Mucosa of stomach (tissue), 1 donor: ENCODE results near the gene UNC93B1.
A peak's percentile ranks its signal among the peaks of the same experiment; 100 is the strongest.
"Not testable (repeated sequence)": the region's sequence is repeated elsewhere in the genome, so short reads cannot be mapped to it uniquely, and the experiment has no call there.

ENCODE experiments used
- H3K27me3 ChIP-seq: one replicate; pipeline ENCODE4 v1.7.0; 2013; ENCODE audit warnings: mild to moderate bottlenecking, low read length; ENCODE audit not compliant: control insufficient read depth, insufficient read depth
- H3K36me3 ChIP-seq: one replicate; pipeline ENCODE4 v1.7.0; 2013; ENCODE audit warnings: low read length; ENCODE audit not compliant: control insufficient read depth, insufficient read depth
- H3K4me1 ChIP-seq: one replicate; pipeline ENCODE4 v1.7.0; 2013; ENCODE audit warnings: mild to moderate bottlenecking, low read length; ENCODE audit not compliant: control insufficient read depth, insufficient read depth
- H3K4me3 ChIP-seq: one replicate; pipeline ENCODE4 v1.7.0; 2013; ENCODE audit warnings: low read length
- H3K9ac ChIP-seq: one replicate; pipeline ENCODE4 v1.7.0; 2013; ENCODE audit warnings: mild to moderate bottlenecking, low read length, moderate library complexity
- H3K9me3 ChIP-seq: one replicate; pipeline ENCODE4 v1.7.0; 2013; ENCODE audit warnings: mild to moderate bottlenecking, low read length, moderate library complexity; ENCODE audit not compliant: control insufficient read depth
- donor health status: Pancreatic carcinoma.

Gene UNC93B1

GRCh38 chr11:67978766-67979418, 25.0 kb downstream of the UNC93B1 start:
- not testable (repeated sequence) for H3K27me3 ChIP-seq, H3K9ac ChIP-seq, H3K9me3 ChIP-seq, H3K36me3 ChIP-seq, H3K4me3 ChIP-seq
- peaks cover 10% of the 10 kb centered on the region for H3K4me1 ChIP-seq

GRCh38 chr11:67974746-67975145, 29.2 kb downstream of the UNC93B1 start:
- not testable (repeated sequence) for H3K9ac ChIP-seq, H3K27me3 ChIP-seq, H3K4me3 ChIP-seq, H3K36me3 ChIP-seq, H3K9me3 ChIP-seq
- peaks cover 10% of the 10 kb centered on the region for H3K4me1 ChIP-seq

GRCh38 chr11:67965830-67966348, 38.0 kb downstream of the UNC93B1 start:
- not testable (repeated sequence) for H3K9ac ChIP-seq, H3K9me3 ChIP-seq, H3K4me3 ChIP-seq, H3K27me3 ChIP-seq, H3K36me3 ChIP-seq, H3K4me1 ChIP-seq

DNA sequence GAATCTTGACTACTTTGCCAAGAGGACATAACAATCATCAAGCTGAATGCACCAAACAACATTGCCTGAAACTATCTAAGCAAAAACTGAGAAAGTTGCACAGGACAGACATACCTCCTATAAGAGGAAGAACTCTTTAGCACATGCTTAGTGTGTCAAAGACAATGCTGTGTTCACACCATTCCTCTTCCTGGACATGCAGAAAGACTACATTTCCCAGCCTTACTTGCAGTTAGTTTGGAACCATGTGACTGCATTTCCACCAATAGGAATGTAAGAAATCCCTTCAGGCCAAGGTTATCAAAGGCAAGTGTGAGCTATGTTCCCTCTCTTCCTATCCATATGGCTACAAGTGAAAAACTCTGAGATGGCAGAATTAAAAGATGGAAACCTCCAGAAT, 39.2 kb downstream of the UNC93B1 start:
- H3K9me3 ChIP-seq, H3K4me1 ChIP-seq, H3K9ac ChIP-seq, H3K4me3 ChIP-seq, H3K27me3 ChIP-seq, H3K36me3 ChIP-seq: not testable (repeated sequence)

- not testable (repeated sequence) for H3K4me1 ChIP-seq, H3K36me3 ChIP-seq, H3K27me3 ChIP-seq, H3K9me3 ChIP-seq, H3K9ac ChIP-seq, H3K4me3 ChIP-seq
Observed at GRCh38 chr11:67963879-67964278, 40.0 kb downstream of the UNC93B1 start.

DNA sequence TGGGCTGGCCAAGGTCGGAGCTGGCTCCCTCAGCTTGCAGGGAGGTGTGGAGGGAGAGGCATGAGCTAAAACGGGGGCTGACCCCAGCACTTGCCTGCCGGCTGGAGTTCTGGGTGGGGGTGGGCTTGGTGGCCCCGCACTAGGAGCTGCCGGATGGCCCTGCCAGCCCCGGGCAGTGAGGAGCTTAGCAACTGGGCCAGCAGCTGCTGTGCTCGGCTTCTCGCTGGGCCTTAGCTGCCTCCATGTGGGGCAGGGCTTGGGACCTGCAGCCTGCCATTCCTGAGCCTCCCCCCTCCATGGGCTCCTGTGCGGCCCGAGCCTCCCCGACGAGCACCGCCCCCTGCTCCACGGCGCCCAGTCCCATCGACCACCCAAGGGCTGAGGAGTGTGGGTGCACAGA, 40.7 kb downstream of the UNC93B1 start:
- H3K9me3 ChIP-seq, H3K9ac ChIP-seq, H3K4me1 ChIP-seq, H3K4me3 ChIP-seq, H3K27me3 ChIP-seq, H3K36me3 ChIP-seq: not testable (repeated sequence)

DNA sequence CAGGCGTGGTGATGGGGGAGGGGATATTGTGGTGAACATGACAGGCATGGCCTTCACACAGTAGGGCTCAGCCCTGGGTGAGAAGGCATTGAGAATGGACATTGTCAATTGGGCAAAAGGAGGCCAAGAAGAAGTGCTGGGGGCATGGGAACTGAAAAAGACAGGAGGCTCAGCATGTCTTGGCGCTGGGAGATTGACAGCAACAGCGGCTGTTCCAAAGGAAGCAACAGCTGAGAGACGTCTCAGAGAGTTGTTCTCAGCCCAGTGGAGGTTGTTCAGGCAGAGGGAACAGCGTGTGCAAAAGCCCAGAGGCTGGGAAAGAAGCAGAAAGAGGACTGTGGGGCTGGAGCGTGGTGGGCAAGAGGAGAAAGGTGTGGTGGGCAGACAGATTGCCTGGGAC, 47.7 kb downstream of the UNC93B1 start:
- not testable (repeated sequence) for H3K4me1 ChIP-seq, H3K27me3 ChIP-seq, H3K9me3 ChIP-seq, H3K36me3 ChIP-seq, H3K9ac ChIP-seq, H3K4me3 ChIP-seq

DNA sequence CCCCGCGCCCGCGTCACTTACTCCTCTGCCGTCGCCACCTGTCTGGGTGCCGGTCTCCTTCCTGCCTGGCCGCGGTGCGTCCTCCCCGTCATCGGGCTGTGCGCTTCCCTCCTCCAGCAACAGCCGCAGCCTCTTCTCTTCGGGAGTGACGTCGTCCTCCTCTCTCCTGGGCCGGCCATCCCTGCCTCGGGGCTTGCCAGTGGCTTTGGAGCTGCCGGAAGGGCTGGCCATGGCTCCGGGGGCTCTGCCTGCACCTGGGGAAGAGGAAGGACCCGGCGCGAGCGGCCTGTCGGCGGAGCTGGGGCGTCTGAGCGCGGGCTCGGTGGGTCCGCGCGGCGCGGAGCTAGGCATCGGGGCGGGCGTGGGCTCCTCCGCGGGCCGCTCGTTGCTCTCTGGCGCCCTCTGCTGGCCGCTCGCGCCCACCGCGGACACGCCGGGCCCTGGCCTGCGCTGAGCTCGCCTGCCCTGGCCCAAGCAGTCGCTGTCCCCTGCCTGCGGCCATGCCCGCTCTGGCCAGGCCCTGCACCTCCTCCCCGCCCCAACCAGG, 48.4 kb downstream of the UNC93B1 start:
- H3K4me3 ChIP-seq, H3K36me3 ChIP-seq, H3K4me1 ChIP-seq, H3K9me3 ChIP-seq, H3K27me3 ChIP-seq: not testable (repeated sequence)
- peak overlapping the region; percentile 47 for H3K9ac ChIP-seq

DNA sequence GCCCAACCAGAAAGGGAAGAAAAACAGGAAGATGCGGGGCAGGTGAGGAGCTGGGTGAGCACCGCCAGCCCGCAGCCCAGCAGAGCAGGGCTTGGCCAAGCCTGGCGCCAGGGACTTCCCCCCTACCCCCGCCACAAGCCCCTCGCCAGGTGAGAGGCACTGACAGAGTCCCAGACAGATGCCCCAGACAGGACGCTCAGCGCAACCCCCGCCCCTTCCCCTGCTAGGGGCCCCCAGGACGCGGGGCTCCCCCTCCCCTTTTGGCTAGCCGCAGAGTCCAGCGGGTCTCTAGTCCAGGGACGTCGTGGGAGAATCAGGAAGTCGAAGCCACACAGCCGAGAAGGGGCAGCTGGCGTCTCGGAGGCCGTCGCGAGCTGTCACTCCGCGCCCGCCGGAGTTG, 48.9 kb downstream of the UNC93B1 start:
- not testable (repeated sequence) for H3K4me3 ChIP-seq, H3K4me1 ChIP-seq, H3K36me3 ChIP-seq, H3K27me3 ChIP-seq, H3K9me3 ChIP-seq
- peak overlapping the region; percentile 47 for H3K9ac ChIP-seq

DNA sequence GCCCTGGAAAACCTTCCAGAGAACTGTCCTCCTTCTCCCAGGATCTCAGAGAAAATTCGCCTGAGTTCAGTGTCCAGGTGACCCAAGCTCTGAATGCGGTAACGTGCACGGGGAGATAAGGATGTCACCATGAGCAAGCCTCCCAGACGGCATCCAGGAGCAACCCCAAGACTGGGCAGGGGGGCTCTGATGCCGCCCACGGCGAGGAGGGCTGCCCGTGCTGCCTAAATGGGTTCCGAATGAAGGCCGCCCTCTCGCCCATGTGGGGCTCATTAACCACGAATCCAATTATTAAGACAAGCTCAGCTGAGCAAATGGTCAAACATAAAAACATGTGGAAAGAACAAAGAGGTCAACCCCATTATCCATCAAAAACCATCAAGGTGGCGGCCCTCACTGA, 49.6 kb downstream of the UNC93B1 start:
- H3K4me3 ChIP-seq, H3K4me1 ChIP-seq, H3K27me3 ChIP-seq, H3K36me3 ChIP-seq, H3K9me3 ChIP-seq, H3K9ac ChIP-seq: not testable (repeated sequence)

GRCh38 chr11:67950705-67951104, 53.2 kb downstream of the UNC93B1 start:
- not testable (repeated sequence) for H3K4me3 ChIP-seq, H3K9me3 ChIP-seq, H3K27me3 ChIP-seq, H3K9ac ChIP-seq, H3K36me3 ChIP-seq
- H3K4me1 ChIP-seq, result peaks cover 10% of the 10 kb centered on the region

GRCh38 chr11:67947785-67948184, 56.1 kb downstream of the UNC93B1 start:
- H3K9me3 ChIP-seq, H3K4me3 ChIP-seq, H3K9ac ChIP-seq, H3K36me3 ChIP-seq, H3K27me3 ChIP-seq: not testable (repeated sequence)
- H3K4me1 ChIP-seq, result peaks cover 10% of the 10 kb centered on the region

DNA sequence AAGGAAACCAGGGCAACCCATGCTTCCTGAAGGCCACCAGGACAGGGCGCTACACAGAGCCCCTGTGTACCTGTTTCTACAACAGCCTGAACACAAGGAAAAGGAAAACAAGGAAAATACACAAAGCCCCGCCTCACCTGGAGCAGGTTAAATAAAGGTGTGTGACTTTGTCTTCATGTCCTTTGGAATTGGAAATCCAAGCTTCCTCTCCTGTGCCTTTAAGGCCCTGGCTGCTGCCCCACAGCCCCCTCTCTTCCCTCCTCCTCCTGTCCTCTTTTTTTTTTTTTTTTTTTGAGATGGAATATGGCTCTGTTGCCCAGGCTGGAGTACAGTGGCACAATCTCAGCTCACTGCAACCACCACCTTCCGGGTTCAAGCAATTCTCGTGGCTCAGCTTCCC, 57.5 kb downstream of the UNC93B1 start:
- H3K36me3 ChIP-seq, H3K27me3 ChIP-seq, H3K4me3 ChIP-seq, H3K9ac ChIP-seq, H3K9me3 ChIP-seq: not testable (repeated sequence)
- peaks cover 10% of the 10 kb centered on the region for H3K4me1 ChIP-seq
